HCT116 (cell line): Measurements from ENCODE around the gene SH3GL1.

Source experiments
- ELF1 ChIP-seq: IDR thresholded peaks from 2 replicates; pipeline ENCODE4 v1.6.1; 2012; ENCODE audit warnings: low read depth, borderline replicate concordance
- POLR2AphosphoS5 ChIP-seq: IDR thresholded peaks from 2 replicates; pipeline ENCODE4 v1.6.1; 2011; ENCODE audit warnings: mild to moderate bottlenecking, low read depth, low read length, moderate library complexity
- TF ChIP-seq, protein P1 (sequence below): IDR thresholded peaks from 2 replicates; pipeline ENCODE4 v1.6.1; 2012
- TF ChIP-seq, protein P2 (sequence below): IDR thresholded peaks from 2 replicates; pipeline ENCODE4 v1.6.1; 2012
- TF ChIP-seq, protein P3 (sequence below), 3 experiments: fragments of 200-600 bp in 1 of 3; sonication (generic) in 1 of 3; IDR thresholded peaks in 2 of 3; conservative IDR thresholded peaks in 1 of 3; 2 replicates each; pipeline ENCODE4 v1.5.1; 2012 to 2017; ENCODE audit warnings: low read depth in 2 of 3, low read length in 2 of 3, antibody characterized with exemption in 1 of 3, borderline replicate concordance in 1 of 3, control low read depth in 1 of 3, mild to moderate bottlenecking in 1 of 3, mixed read lengths in 1 of 3, mixed run types in 1 of 3, moderate library complexity in 1 of 3; ENCODE audit not compliant: insufficient read depth in 1 of 3

DNA sequence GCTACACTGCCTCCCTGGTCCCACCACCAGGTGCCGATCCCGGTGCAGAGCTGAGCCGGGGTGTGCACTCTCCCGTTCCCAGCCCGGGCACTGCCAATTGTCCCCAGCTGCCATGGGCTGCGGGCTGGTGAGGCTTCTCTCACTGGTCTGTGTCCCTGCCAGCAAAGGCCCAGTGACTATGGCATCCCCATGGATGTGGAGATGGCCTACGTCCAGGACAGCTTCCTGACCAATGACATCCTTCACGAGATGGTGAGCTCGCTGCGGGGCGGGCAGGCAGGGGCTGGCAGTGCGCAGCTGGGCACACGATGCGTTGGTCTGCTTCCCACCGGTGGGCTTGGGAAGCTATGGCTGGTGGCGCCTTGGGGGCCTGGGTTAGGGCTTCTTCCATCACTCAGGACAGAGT lies 42.4 kb downstream of the SH3GL1 start:
- no peak for TF ChIP-seq ELF1
- TF ChIP-seq, protein P1, sequence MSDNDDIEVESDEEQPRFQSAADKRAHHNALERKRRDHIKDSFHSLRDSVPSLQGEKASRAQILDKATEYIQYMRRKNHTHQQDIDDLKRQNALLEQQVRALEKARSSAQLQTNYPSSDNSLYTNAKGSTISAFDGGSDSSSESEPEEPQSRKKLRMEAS, result no peak
- no peak for TF ChIP-seq POLR2AphosphoS5
- TF ChIP-seq, protein P2, sequence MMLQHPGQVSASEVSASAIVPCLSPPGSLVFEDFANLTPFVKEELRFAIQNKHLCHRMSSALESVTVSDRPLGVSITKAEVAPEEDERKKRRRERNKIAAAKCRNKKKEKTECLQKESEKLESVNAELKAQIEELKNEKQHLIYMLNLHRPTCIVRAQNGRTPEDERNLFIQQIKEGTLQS, result no peak
- TF ChIP-seq, protein P3, sequence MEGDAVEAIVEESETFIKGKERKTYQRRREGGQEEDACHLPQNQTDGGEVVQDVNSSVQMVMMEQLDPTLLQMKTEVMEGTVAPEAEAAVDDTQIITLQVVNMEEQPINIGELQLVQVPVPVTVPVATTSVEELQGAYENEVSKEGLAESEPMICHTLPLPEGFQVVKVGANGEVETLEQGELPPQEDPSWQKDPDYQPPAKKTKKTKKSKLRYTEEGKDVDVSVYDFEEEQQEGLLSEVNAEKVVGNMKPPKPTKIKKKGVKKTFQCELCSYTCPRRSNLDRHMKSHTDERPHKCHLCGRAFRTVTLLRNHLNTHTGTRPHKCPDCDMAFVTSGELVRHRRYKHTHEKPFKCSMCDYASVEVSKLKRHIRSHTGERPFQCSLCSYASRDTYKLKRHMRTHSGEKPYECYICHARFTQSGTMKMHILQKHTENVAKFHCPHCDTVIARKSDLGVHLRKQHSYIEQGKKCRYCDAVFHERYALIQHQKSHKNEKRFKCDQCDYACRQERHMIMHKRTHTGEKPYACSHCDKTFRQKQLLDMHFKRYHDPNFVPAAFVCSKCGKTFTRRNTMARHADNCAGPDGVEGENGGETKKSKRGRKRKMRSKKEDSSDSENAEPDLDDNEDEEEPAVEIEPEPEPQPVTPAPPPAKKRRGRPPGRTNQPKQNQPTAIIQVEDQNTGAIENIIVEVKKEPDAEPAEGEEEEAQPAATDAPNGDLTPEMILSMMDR (IDR thresholded peaks at IDR 0.05 in 2 of 3, conservative IDR thresholded peaks at IDR 0.05 in 1 of 3; ENCODE audit: borderline replicate concordance in 1 of 3, insufficient read depth in 1 of 3, low read depth in 2 of 3, low read length in 2 of 3), result no peak
